Bronchial epithelial cell (primary cell): ENCODE results near the gene CD274. TPM values are rescaled to one million over a fixed set of nuclear protein-coding genes. Genes with fewer than 3 reads are reported as not detected.

Source experiments
- DNase-seq: peaks from one replicate; pipeline ENCODE4 v3.0.0-alpha.2; 2010; ENCODE audit warnings: low read depth
- FAIRE-seq: peaks from 2 replicates; lab custom pipeline; 2011; peaks lifted over from hg19 to GRCh38; lab: Jason Lieb, UNC
- H3K27me3 ChIP-seq: 2 replicates; pipeline ENCODE4 v1.5.1; 2011; ENCODE audit warnings: low read length; ENCODE audit not compliant: control insufficient read depth, insufficient read depth
- H3K36me3 ChIP-seq: 2 replicates; pipeline ENCODE4 v1.5.1; 2011; ENCODE audit warnings: low read length; ENCODE audit not compliant: control insufficient read depth, insufficient read depth
- H3K4me3 ChIP-seq: 2 replicates; pipeline ENCODE4 v1.5.1; 2011; ENCODE audit warnings: mild to moderate bottlenecking, low read depth, low read length, control low read depth
- total RNA-seq: library from RNA; depleted of rRNA; stranded (reverse); fragments of >200 nt; gene quantifications from 2 replicates; pipeline ENCODE4 v1.2.1, GENCODE V29; 2014
- TF ChIP-seq, protein P1 (sequence below): IDR thresholded peaks from 2 replicates; pipeline ENCODE4 v1.5.1; 2011; ENCODE audit warnings: mild to moderate bottlenecking, moderate library complexity, low read length, control low read depth, inconsistent platforms; ENCODE audit not compliant: insufficient read depth, severe bottlenecking

The CD274 gene
- total RNA-seq, 1 donor from 2014 or later, result 5.3 TPM

DNA sequence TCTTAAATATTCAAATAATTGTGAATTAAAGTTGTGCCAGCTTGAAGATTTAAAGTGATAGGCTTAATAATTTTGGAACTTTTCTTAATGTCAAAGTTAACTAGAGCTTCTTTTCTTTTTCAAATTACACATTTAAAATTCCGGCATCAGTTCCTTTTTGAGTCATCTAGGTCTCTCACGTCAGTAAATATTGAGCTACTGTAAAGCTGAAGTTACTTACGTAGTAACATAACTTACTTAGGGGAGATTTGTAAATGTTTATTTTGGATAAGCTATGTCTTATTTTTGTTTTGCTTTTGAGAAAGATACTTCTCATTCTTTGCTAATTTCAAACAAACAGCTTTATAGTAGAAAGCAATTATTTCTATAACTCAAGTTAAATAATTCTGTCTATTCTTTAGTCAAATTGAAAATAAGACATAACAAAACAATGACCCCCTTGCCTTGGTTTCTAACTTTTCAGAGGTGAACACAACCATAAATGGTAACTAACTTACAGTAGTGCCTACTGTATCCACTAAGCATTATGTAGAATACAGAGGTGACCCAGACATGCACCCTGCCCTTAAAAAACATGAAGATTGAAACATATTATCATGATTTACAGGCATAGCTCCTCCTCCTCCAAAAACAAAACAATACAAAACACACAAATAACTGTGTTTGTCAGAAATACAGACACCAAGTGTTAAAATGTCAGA, 29.8 kb downstream of the CD274 start:
- Histone ChIP-seq H3K27me3 (no peaks in the 10 kb centered on the region), H3K4me3 (no peak overlapping the region), H3K36me3 (no peaks in the 10 kb centered on the region)
- TF ChIP-seq, protein P1, sequence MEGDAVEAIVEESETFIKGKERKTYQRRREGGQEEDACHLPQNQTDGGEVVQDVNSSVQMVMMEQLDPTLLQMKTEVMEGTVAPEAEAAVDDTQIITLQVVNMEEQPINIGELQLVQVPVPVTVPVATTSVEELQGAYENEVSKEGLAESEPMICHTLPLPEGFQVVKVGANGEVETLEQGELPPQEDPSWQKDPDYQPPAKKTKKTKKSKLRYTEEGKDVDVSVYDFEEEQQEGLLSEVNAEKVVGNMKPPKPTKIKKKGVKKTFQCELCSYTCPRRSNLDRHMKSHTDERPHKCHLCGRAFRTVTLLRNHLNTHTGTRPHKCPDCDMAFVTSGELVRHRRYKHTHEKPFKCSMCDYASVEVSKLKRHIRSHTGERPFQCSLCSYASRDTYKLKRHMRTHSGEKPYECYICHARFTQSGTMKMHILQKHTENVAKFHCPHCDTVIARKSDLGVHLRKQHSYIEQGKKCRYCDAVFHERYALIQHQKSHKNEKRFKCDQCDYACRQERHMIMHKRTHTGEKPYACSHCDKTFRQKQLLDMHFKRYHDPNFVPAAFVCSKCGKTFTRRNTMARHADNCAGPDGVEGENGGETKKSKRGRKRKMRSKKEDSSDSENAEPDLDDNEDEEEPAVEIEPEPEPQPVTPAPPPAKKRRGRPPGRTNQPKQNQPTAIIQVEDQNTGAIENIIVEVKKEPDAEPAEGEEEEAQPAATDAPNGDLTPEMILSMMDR, result no peak
- no peak for DNase-seq
- FAIRE-seq, result no peak

DNA sequence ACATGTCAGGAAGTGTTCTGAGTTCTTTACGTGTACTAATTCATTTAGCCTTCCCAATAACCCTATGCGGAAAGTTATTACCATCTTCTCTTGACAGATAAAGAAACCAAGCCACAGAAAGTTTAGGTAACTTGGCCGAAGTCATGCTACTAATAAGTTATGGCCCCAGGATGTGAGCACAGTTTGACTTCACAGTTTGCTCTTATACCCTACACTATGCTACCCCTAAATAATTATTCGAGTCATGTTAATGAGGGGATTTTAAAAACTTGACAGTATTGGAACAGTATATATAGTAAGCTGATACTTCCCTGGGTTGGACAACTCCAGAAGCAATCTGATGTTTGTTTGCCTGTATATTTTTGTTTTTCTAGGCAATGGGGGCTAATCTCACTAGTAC, 30.6 kb downstream of the CD274 start:
- no peak for FAIRE-seq
- no peak for DNase-seq
- no peak overlapping the region for H3K4me3 ChIP-seq
- TF ChIP-seq, protein P1, result no peak
- no peaks in the 10 kb centered on the region for H3K36me3 ChIP-seq
- H3K27me3 ChIP-seq, result no peaks in the 10 kb centered on the region

- no peak for FAIRE-seq
- Histone ChIP-seq H3K36me3 (no peaks in the 10 kb centered on the region), H3K27me3 (no peaks in the 10 kb centered on the region), H3K4me3 (no peak overlapping the region)
- no peak for DNase-seq
- TF ChIP-seq, protein P1, result no peak
Observed at GRCh38 chr9:5481322-5482040, 31.1 kb downstream of the CD274 start.

DNA sequence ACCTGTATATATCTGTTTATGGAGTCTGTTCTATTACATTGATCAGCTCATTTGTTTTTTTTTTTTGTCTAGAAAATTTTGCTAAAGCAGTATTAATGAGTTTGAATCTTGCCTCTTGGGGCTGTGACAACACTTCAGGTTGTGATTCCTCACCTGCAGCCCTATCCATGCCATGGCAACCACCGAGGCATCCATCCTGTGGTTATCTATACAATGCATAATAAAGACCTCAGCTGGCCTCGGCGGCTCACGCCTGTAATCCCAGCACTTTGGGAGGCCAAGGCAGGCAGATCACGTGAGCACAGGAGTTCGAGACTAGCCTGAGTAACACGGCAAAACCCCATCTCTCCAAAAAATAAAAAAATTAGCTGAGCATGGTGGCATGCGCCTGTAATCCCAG, 31.9 kb downstream of the CD274 start:
- TF ChIP-seq, protein P1, result no peak
- Histone ChIP-seq H3K36me3 (no peaks in the 10 kb centered on the region), H3K27me3 (no peaks in the 10 kb centered on the region), H3K4me3 (no peak overlapping the region)
- DNase-seq (no peak), FAIRE-seq (no peak)

- Histone ChIP-seq H3K36me3 (no peaks in the 10 kb centered on the region), H3K27me3 (no peaks in the 10 kb centered on the region), H3K4me3 (no peak overlapping the region)
- TF ChIP-seq, protein P1, result no peak
- DNase-seq (no peak), FAIRE-seq (no peak)
Observed at GRCh38 chr9:5483306-5483705, 33.0 kb downstream of the CD274 start.
